ENCODE results near the gene SLC2A8.

DNA sequence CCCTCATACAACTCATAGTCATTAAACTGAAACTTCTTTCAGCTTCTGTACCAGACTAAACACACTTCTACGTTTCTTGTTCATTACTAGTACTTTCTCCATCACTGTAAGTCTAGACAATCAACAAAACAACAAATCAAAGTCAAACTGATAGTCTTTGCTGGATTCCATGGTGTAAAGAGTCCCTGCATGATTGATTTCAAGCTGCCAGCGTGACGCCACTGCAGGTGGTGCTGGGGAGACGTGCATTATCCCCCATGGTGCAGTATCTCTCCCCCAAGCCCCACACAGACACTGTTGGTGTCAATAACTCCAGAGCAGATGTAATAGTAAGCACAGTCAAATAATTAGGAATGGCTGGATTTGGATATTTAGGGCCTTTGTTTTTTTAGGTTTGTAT, 10.7 kb upstream of the SLC2A8 start:
- TF ChIP-seq POLR2AphosphoS5 (IDR thresholded peaks at IDR 0.05; ENCODE audit: insufficient read depth in 1 of 2, low read depth in 1 of 2) = no peak
- no peak for TF ChIP-seq POLR2A (IDR thresholded peaks at IDR 0.05)

Data from vagina (tissue), 2 donors.